ENCODE results near the gene IL21R. TPM values are rescaled to one million over a fixed set of nuclear protein-coding genes. Genes with fewer than 3 reads are reported as not detected.

Gene IL21R
- total RNA-seq, 1 donor = 10.1 TPM

GRCh38 chr16:27437946-27438345, 36.0 kb downstream of the IL21R start:
- Histone ChIP-seq H3K27ac (ENCODE audit: low read depth, low read length) (no peak overlapping the region), H3K4me2 (ENCODE audit: insufficient read depth, low read length) (no peak overlapping the region), H2AFZ (ENCODE audit: low read length) (no peak overlapping the region), H3K9me3 (ENCODE audit: low read depth, low read length) (no peaks in the 10 kb centered on the region), H4K20me1 (ENCODE audit: insufficient read depth, low read length) (no peaks in the 10 kb centered on the region), H3K27me3 (ENCODE audit: insufficient read depth, low read length) (no peaks in the 10 kb centered on the region), H3K36me3 (ENCODE audit: insufficient read depth, low read length) (no peaks in the 10 kb centered on the region), H3K4me1 (ENCODE audit: insufficient read depth, low read length) (no peaks in the 10 kb centered on the region), H3K79me2 (ENCODE audit: insufficient read depth, low read length) (no peaks in the 10 kb centered on the region), H3K4me3 (ENCODE audit: insufficient read depth, low read length) (no peak overlapping the region)
- TF ChIP-seq, protein P1, sequence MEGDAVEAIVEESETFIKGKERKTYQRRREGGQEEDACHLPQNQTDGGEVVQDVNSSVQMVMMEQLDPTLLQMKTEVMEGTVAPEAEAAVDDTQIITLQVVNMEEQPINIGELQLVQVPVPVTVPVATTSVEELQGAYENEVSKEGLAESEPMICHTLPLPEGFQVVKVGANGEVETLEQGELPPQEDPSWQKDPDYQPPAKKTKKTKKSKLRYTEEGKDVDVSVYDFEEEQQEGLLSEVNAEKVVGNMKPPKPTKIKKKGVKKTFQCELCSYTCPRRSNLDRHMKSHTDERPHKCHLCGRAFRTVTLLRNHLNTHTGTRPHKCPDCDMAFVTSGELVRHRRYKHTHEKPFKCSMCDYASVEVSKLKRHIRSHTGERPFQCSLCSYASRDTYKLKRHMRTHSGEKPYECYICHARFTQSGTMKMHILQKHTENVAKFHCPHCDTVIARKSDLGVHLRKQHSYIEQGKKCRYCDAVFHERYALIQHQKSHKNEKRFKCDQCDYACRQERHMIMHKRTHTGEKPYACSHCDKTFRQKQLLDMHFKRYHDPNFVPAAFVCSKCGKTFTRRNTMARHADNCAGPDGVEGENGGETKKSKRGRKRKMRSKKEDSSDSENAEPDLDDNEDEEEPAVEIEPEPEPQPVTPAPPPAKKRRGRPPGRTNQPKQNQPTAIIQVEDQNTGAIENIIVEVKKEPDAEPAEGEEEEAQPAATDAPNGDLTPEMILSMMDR (IDR thresholded peaks at IDR 0.05; ENCODE audit: extremely low read depth, low read depth, low read length) = no peak
- peak; percentile 71 for DNase-seq (ENCODE audit: insufficient read length, low spot score, missing footprints)

DNA sequence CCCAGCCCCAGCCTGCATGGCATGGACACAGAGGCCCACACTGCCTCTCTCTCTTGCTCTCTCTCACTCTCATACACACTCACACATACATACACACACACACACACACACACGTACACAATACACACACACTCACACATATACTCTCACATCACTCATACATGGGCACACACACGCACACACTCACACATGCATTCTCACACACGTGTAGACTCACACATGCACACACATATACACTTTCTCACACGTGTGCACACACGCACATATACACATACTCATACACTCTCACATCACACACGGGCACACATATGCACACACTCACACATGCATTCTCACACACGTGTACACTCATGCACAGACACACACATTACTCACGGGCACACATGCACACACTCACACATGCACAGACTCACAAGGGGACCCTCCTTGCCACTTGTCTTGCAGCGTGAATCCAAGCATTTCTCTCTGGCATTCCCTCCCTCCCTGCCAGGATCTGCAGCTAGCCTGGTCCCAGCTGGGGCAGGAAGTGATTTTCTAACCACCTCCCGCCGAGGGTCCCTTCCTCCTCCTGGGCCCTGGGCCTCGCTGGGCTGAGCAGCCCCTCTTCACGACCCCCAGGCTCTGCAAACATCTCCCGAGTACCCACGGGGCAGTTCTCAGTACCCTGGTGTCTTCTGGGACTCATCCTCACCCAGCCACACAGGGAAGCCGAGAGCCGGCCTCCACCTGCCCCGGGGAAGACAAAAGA, 37.5 kb downstream of the IL21R start:
- DNase-seq (ENCODE audit: insufficient read length, low spot score, missing footprints) = no peak
- H3K79me2 ChIP-seq (ENCODE audit: insufficient read depth, low read length) = no peaks in the 10 kb centered on the region
- no peaks in the 10 kb centered on the region for H4K20me1 ChIP-seq (ENCODE audit: insufficient read depth, low read length)
- TF ChIP-seq, protein P1 (IDR thresholded peaks at IDR 0.05; ENCODE audit: extremely low read depth, low read depth, low read length) = no peak
- H3K4me1 ChIP-seq (ENCODE audit: insufficient read depth, low read length) = no peaks in the 10 kb centered on the region
- H3K27me3 ChIP-seq (ENCODE audit: insufficient read depth, low read length) = no peaks in the 10 kb centered on the region
- H3K36me3 ChIP-seq (ENCODE audit: insufficient read depth, low read length) = no peaks in the 10 kb centered on the region
- H3K9me3 ChIP-seq (ENCODE audit: low read depth, low read length) = no peaks in the 10 kb centered on the region
- H2AFZ ChIP-seq (ENCODE audit: low read length) = no peak overlapping the region
- H3K4me3 ChIP-seq (ENCODE audit: insufficient read depth, low read length) = no peak overlapping the region
- H3K4me2 ChIP-seq (ENCODE audit: insufficient read depth, low read length) = no peak overlapping the region
- H3K27ac ChIP-seq (ENCODE audit: low read depth, low read length) = no peak overlapping the region

DNA sequence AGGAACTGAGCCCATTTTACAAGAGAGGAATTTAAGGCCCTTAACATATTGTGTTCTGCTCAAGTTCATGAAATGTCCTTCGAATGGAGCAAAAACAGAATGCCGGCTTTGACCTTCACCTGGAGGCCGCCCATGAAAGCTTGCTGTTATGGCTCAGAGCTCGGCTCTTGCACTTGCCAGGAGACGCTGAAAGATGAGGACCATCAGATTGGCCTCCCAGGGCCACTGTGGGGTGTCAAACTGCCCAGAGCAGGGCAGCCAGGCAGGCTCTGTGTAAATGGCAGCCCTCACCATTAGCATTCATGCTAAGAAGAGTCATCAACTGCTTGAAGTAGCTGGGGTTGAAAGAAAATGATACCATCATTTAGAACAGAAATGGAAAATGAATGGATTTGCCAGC, 39.3 kb downstream of the IL21R start:
- Histone ChIP-seq H3K9me3 (ENCODE audit: low read depth, low read length) (no peaks in the 10 kb centered on the region), H3K4me2 (ENCODE audit: insufficient read depth, low read length) (no peak overlapping the region), H3K4me3 (ENCODE audit: insufficient read depth, low read length) (no peak overlapping the region), H3K36me3 (ENCODE audit: insufficient read depth, low read length) (no peaks in the 10 kb centered on the region), H2AFZ (ENCODE audit: low read length) (no peak overlapping the region), H4K20me1 (ENCODE audit: insufficient read depth, low read length) (no peaks in the 10 kb centered on the region), H3K27me3 (ENCODE audit: insufficient read depth, low read length) (no peaks in the 10 kb centered on the region), H3K79me2 (ENCODE audit: insufficient read depth, low read length) (no peaks in the 10 kb centered on the region), H3K4me1 (ENCODE audit: insufficient read depth, low read length) (no peaks in the 10 kb centered on the region), H3K27ac (ENCODE audit: low read depth, low read length) (no peak overlapping the region)
- TF ChIP-seq, protein P1 (IDR thresholded peaks at IDR 0.05; ENCODE audit: extremely low read depth, low read depth, low read length) = no peak
- peak; percentile 3 for DNase-seq (ENCODE audit: insufficient read length, low spot score, missing footprints)

GRCh38 chr16:27441998-27442397, 40.0 kb downstream of the IL21R start:
- H3K9me3 ChIP-seq (ENCODE audit: low read depth, low read length) = no peaks in the 10 kb centered on the region

More at GRCh38 chr16:27441998-27442397, 40.0 kb downstream of the IL21R start:
- Histone ChIP-seq H3K27ac (ENCODE audit: low read depth, low read length) (no peak overlapping the region), H3K4me3 (ENCODE audit: insufficient read depth, low read length) (no peak overlapping the region), H3K4me2 (ENCODE audit: insufficient read depth, low read length) (no peak overlapping the region), H3K79me2 (ENCODE audit: insufficient read depth, low read length) (no peaks in the 10 kb centered on the region), H3K36me3 (ENCODE audit: insufficient read depth, low read length) (no peaks in the 10 kb centered on the region), H3K27me3 (ENCODE audit: insufficient read depth, low read length) (no peaks in the 10 kb centered on the region), H3K4me1 (ENCODE audit: insufficient read depth, low read length) (no peaks in the 10 kb centered on the region), H4K20me1 (ENCODE audit: insufficient read depth, low read length) (no peaks in the 10 kb centered on the region), H2AFZ (ENCODE audit: low read length) (no peak overlapping the region)
- TF ChIP-seq, protein P1 (IDR thresholded peaks at IDR 0.05; ENCODE audit: extremely low read depth, low read depth, low read length) = no peak
- DNase-seq (ENCODE audit: insufficient read length, low spot score, missing footprints) = no peak
